NOMO-1 treated with dmso at 0.1 percent for 144 hours (cell line): ENCODE data around the gene PC.

ENCODE experiments used
- DNase-seq: peaks from one replicate; lab custom pipeline; 2025; ENCODE audit not compliant: unreplicated experiment; lab: John Stamatoyannopoulos, UW

PC gene

DNA sequence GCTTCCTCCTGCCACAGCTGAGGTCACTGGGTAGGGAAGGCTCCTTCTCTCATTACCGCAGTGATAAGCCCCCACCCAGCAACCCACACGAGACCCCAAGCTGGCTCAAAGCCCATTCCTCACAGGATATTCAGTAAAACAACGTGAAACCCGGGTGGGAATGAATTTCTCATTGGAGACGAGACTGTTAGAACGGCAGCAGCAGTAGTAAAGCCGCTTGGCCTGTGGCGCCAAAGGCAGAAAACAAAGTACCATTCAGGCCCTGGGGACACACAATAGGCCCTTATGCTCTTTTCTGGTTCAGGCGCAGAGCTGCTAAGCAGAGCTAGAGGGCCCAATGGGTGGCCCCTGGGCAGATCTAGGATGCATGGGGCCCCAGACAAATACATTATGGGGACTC, 45.3 kb downstream of the PC start:
- DNase-seq: no peak

DNA sequence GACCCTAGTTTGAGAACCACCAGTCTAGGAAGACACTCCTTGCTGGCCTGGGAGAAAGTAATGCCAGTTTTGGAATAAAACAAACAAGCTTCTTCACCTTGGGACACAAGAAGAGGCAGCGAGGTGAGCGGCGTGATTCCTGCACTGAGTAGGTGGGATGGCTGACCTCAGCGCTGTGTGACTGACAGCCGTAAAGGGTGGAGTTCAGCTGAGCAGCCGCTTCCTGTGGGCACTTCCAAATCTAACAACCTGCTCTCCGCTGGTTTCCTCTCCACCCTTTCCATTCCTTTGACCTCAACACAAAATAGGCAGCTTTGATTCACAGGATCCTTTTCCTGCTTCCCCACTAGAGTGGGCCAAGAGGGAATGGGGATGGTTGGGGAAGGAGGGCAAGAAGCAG, 45.8 kb downstream of the PC start:
- DNase-seq: no peak

DNA sequence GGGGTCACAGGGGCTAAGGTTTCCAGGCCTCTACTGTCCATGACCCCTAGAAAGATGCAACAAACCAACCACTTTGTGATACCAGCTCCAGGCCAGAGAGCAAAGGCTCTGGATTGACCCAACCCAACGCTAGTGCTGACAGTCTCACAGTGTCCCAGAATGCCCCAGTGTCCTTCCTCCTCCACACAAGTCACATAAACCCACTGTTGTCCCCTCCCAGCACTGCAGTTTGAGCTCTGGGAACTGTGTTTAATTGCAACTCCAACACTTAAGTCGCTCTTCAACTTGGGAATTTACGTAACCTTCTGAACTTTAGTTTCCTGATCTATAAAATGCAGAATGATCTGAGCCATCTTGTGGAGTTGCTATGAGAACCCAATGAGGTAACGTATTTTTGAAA, 47.5 kb downstream of the PC start:
- DNase-seq: no peak

DNA sequence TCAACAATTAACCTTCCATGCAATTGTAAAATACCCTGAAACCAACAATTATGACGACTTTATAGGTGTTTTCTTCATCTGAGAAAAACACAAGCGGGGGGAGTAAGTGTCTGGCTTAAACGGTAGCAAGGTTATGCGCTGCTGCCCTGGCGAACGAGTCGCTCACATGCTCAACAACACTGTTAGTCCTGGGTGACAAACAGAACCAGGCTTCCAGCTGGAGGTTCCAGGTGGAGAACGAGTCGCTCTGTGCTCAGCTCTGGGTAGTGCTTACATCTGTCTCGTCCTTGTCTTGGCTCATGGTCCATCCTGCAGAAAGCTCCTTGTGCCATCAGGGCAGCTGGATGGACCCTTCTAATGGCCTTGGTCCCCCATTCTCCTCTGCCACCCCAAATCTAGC, 48.2 kb downstream of the PC start:
- DNase-seq: no peak

DNA sequence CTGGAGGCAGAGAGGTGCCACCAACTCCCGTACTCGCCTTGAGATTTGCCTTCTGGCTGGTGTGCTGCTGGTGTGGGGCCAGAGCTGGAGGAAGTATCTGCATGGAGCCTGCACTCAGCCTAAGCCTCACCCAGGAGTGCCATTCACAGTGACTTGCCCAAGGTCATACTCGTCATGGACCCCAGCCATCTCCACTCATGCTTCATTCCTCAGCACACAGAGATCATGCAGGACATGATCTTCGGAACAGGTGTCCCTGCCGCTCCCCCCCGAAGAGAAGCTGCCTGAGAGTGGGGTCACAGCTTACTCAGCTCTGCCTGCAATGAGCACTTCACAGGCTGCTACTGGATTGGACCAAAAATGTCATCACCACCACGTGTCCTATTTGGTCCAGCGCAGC, 49.0 kb downstream of the PC start:
- DNase-seq: no peak

DNA sequence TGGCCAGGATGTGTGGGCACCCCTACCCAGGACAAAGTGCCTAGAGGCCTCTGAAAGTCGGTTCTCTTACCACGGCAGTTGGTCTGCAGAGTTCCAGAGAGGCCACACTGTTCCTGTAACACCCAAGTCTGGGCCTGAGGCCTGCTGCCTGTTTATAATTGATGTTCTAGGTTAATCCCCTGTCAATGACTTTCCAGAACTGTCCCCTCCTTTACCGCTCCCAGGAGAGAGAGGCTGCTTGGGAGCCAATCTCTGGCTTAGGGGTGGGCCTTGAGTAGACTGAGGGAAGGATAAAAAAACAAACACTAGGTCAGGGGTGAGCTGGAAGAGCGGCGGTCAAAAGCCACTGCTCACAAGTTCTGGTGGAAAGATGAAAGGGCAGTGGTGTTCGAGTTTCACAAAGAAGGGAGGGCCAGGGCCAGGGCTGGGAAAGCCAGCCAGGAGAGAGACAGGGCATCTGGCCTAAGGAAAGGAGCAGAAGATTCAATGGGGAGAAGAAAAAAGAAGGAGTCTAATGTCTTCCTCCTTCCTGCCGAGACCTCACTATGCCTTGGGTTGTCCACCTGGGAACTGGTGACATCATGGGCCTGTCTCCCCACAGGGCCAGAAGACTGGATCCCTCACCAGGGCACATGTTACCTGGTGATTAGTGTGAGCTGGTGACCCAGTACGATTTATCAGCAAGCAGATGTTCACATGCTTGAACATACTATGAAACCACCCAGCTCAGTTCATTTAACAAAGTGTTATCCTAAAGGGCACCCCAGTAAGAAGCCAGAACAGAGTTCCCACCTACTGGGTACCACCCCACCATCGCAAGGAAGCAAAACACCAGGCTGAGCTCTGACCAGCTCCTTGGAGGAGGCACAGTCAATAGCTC, 50.2 kb downstream of the PC start:
- DNase-seq: no peak

DNA sequence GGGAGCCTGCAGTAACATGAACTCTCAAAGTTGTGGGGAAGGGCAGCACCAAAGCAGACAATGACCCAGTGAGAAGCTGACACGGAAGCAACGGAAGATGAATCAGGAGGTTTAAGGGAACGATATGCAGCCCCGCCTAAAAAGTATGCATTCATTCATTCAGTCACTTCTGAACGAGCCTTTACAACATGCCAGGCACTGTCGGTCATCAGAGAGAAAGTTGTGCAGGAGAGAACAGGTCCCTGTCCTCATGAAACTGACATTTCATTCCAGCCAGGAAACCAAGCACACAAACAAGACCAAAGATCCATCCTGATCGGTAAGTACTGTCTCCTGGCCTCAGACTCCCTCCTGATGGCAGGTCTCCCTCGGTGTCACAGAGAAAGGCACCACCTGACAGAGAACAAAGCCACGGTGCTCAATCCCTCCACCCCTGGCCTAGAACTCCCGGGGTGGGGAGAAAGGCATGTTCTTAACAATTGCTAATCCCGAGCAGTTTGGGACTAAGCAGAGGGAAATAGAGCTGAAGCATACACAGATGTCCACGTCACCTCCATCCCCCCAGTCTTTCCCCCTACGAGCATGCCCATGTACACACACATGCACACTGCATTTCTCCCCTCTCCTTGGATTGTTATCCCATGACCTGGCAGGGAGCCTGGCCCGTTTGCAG, 52.0 kb downstream of the PC start:
- DNase-seq: no peak

DNA sequence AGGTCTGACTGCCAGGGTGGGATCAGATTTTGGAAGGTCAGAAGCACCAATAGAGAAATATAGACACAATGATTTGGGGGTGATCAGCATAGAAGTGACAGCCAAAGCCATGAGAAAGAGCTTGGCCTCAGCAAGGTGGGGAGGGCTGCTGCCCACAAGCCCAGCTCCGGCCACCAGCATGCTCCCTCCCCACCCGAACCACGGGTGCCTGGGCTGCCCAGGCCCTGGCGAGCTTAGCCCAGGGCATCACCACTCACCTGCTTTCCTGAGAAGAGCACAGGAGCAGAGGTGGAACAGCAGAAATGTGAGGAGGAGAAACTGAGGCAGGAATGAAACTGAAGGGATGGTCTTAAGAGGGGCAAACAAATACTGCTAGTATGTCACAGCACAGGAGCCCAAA, 52.6 kb downstream of the PC start:
- no peak for DNase-seq

DNA sequence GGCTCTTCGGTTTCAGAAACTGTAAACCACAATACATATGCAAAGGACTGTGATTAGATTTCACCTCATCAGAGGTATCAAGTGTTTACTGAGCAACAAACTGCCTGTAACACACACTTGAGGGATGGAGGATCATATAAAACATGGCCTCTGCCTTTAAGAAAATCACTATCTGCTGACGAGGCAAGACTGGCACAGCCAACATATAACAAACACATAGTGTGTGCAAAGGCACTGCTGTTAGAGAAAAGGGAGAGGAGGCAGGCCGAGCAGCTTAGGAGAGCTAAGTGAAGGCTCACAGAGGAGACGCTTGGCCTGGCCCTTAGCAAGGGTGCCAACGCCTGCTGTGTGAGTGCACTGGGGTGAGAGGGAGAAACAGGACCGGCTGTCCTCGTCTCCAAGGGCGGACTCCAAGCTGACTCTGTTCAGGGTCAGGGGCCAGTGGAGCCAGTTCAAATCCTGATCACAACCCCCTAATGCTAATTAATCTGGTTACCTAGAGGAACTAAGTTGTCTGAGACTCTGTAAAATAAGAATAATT, 53.1 kb downstream of the PC start:
- DNase-seq: no peak

DNA sequence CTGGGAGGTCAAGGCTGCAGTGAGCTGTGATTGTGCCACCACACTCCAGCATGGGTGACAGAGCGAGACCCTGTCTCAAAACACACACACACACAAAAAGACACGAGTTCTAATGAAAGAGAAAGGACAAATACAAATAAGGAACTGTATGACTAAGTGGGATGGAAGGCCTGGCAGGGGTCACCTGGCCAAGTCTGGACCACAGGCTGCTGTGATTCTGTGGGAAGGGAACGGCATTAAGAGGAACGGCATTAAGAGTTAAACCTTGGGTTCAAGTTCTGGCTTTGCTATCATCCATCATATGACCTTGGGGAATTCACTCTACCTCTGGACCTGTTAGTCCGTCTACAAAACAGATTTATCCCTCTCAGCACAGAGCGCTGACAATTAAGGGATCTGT, 53.6 kb downstream of the PC start:
- DNase-seq: no peak

DNA sequence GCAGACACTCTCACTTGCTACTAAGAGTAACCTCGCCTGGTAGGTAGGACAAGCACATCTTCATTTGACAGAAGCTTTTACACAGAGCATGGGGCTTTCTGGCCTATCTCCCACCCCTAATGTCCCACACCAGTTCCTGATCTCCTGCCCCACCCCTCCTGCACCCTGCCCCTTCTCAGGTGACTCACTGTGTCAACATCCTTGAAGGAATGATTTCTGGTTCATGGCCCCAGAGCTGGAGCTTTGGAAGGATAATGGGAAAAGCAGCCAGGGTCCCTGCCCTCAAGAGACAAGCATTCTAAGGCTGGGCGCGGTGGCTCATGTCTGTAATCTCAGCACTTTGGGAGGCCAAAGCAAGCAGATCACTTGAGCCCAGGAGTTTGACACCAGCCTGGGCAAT, 54.1 kb downstream of the PC start:
- no peak for DNase-seq

DNA sequence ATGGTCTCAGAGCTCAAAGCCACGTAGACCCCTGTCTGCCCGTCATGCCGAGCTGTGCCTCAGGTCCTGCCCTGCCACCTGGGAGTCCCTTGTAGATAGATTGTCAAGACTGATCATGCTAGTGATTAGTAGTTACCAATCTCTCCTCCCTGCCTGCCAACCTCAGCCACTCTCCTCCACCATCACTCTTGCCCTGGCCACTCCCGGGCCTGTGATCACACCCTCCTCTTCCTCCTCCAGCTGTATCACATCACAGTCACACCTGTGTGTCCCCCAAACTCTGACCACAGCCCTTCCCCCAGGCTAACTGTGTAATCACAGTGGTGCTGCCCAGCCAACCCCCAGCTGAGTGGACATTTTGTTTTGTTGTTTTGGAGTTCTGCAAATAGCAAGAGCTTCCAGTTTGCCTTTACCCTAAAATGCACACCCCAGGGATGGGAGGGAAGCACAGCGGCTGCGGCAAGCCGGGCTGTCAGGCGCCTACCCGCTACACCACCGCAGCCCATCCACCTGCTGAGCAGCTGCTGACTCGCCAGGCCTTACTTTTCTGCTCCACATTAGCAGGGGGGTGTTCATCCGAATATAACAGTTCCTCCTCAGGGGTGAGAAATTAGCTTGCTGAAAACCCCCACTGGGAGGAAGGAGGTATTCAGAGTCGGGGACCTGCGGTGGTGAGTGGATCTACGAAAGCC, 55.6 kb downstream of the PC start:
- DNase-seq: no peak

DNA sequence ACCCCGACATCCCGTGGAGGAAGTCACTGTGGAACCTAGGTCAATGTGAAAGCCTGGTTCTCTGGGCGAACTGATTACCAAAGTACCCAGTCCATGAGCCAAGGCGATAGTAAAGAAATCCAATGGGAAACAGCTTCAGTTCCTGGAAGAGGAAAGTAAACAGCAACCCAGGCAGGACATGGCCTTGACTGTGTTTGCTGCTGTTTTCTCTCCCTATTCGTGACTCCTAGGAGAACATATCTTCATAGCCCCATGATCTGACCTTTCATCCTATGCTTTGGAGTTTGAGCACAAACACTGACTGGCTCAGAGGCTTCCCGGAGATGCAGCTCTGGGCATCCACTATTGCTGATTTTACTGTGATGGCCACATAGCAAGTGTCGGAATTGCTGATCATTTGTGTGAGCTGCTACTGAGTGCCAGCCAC, 56.2 kb downstream of the PC start:
- DNase-seq: no peak

DNA sequence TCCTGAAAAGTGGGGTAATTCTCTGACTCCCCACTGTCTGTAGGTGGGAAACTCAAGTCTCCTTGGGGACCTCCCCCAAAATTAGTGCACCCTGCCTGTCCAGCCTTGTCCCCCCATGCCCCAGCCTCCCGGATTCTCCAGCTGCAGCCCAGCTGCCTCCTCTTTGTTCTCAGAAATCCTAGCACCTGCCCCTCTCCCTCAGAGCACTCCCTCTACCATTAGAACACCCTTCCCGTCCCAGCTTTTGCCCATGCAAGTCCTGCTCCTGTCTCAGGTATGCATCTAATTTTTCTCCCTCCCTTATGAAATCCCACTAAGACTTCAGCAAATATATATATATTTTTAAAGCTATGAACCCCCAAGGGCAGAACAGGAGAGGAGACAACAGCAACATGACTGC, 64.0 kb downstream of the PC start:
- no peak for DNase-seq

DNA sequence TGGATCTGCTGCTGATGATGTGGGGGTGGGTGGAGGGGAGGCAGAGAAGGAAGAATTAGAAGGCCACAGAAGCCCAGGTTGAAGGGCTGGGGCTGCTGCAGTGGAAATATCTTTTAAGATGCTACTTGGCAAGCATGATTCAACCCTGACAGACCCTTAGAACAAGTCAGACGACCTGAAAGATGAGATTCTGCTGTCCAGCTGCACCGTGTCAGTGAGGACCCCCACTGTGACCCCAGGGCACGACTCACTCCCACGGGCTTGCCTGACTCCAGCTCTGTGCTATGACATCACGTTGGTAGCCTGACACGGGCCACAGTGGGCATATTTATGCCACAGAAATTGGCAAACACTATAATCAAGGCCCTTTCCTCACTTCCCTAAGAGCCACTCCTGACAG, 65.3 kb downstream of the PC start:
- DNase-seq: no peak

DNA sequence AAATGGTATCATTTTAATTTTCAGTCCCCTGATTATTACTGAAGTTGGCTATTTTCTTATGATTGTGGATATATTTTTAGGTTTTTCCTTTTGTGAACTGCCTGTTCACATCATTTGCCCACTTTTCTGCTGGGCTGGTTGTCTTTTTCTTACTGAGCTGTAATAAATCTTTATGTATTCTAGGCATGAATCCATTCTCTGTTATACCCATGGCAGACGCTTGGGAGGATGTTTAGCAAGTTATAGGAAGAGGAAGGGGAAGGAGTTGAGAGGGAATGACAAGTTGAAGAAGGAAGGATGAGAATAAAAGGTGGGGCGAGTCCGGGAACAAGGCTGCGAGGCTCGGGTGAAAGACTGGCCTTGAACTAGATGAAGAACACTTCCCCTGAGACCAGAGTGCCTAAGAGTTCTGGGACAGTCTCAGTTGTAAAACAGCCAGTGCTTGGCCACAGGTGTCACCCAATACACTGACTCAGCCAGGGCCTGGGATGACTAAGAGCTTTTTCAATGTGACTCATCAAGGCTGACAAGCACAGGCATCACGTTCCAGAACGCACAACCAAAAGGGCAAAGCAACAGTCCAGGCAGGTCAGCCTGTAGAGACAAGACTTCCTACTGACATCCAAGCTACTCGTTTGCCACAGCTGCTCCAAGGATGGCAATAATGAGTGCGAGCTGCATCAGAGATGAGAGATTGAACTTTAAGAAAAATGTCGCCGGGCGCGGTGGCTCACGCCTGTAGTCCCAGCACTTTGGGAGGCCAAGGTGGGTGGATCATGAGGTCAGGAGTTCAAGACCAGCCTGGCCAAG, 66.1 kb downstream of the PC start:
- peak; percentile 54 for DNase-seq

DNA sequence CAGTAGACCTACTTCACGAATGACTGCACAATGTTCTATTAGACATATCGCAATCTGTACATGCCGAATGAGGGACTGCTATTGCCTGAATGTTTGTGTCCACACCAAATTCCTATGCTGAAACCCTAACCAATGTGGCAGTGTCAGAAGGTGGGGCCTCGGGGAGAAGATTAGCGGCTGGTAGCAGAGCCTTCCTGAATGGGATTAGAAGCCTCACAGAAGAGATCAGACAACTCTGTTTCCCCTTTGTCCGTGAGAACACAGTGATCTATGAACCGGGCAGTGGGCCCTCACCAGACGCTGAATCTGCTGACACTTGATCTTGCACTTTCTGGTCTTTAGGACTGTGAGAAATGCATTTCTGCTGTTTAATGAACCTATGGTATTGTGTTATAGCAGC, 68.2 kb downstream of the PC start:
- DNase-seq: no peak

DNA sequence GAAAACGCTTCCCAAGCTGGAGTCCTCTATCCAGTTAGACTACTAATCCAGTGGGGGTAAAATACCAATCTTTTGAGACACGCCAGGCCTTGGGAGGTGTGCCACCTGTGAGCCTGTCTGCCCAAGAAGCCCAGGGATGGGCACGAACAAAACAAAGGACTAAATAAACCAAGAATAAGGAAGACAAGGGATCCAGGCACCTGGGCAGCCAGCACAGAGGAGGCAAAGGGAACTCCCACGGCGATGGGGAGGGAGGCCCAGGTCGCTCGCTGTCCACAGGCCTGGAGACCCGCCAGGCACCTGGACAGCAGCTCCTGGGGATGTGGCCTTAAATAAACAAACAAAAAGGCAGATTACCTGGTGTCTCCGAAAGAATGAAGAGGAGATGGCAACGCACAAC, 69.9 kb downstream of the PC start:
- DNase-seq: no peak

DNA sequence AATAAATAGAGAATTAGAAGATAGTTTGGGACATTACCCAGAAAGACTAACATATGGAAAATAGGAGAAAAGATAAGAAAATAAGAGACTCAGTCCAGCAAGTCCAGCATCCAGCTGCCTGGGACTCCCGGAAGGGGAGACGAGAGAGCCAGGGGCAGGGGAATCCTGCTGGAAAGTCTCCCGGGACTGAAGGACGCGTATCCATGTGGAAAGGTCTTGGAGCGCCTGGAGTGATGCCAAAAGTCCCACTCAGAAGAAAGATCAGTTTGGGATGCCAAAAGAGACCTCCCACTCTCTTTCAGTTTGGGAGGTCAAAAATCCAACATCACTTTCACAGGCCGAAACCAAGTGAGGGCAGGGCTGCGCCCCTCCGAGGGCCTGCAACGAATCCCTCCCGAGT, 70.7 kb downstream of the PC start:
- DNase-seq: no peak

DNA sequence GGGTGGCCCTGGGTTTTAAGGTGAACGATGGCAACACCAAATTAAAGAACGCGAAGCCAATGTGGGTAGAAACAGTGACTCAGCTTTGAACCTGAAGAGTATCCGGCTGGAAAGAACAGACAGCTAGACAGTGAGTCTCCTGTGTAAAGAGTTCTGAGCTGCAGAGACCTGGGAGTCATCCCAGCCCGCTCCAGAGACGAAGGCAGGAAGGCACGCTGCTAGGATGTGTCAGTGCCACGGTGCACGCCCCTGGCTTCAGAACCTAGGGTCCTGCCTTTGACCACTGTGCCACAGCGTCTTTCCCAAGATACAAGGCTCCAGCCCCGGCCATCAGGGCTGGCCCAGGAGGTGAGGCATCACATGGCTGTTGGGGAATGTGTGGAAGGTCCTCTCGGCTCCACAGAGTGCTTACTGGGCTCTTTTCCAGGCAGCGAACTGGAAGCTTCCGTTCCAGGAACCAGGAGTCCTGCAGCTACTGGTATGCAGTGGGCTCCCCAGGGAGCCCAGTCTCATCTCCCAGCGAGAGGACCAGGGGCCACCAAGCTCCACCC, 71.4 kb downstream of the PC start:
- DNase-seq: no peak

DNA sequence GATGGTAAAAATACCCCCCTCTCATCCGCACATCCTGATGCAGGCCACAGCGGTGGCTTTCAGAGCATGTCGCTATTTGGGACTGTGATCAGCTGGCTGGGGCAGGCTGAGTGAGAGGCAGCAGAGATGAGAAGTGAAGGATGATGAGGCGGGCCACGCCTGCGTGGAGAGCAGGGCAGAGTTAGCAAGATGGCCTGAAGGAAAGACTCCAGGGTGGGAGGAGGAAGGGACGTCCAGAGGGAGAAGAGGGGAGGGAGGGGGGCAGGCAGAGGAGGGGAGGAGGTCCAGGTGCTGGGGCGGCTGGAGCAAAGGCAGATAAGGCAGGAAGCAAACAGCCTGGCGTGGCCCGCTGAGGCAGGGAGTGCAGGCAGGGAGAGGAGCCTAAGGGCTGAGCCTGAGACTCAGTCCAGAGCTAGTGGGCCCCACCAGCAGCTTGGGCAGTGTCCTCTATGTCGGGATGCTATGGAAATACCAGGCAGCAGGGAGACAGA, 72.2 kb downstream of the PC start:
- DNase-seq: no peak
